IPS DF 6.9 (cell line): ENCODE data around the gene RING1.

Experiments
- DNase-seq: peaks from one replicate; pipeline ENCODE4 v3.0.0-alpha.2; 2013; ENCODE audit warnings: low read depth, low spot score
- H3K27ac ChIP-seq: one replicate; pipeline ENCODE4 v1.5.1; 2013; ENCODE audit warnings: low read length, control low read depth
- H3K27me3 ChIP-seq: 2 replicates; pipeline ENCODE4 v1.6.1; 2013; ENCODE audit warnings: mild to moderate bottlenecking, low read length; ENCODE audit not compliant: control insufficient read depth, insufficient read depth
- H3K36me3 ChIP-seq: 2 replicates; pipeline ENCODE4 v1.6.1; 2013; ENCODE audit warnings: low read length; ENCODE audit not compliant: control insufficient read depth, insufficient read depth
- H3K4me1 ChIP-seq: 2 replicates; pipeline ENCODE4 v1.6.1; 2013; ENCODE audit warnings: low read length; ENCODE audit not compliant: control insufficient read depth, insufficient read depth
- H3K4me3 ChIP-seq: 2 replicates; pipeline ENCODE4 v1.5.1; 2013; ENCODE audit warnings: mild to moderate bottlenecking, low read length
- H3K9me3 ChIP-seq: 2 replicates; pipeline ENCODE4 v1.6.1; 2013; ENCODE audit warnings: low read length, inconsistent platforms; ENCODE audit not compliant: control insufficient read depth, insufficient read depth
- WGBS: extraction: QIAGEN DNeasy Blood & Tissue Kit; methylation state at CpG from one replicate; pipeline ENCODE4 v1.1.7; 2013; ENCODE audit warnings: mixed read lengths, missing lambda C conversion rate; ENCODE audit not compliant: insufficient read length, insufficient coverage; 5-methylcytosine and 5-hydroxymethylcytosine counted together

RING1 gene

DNA sequence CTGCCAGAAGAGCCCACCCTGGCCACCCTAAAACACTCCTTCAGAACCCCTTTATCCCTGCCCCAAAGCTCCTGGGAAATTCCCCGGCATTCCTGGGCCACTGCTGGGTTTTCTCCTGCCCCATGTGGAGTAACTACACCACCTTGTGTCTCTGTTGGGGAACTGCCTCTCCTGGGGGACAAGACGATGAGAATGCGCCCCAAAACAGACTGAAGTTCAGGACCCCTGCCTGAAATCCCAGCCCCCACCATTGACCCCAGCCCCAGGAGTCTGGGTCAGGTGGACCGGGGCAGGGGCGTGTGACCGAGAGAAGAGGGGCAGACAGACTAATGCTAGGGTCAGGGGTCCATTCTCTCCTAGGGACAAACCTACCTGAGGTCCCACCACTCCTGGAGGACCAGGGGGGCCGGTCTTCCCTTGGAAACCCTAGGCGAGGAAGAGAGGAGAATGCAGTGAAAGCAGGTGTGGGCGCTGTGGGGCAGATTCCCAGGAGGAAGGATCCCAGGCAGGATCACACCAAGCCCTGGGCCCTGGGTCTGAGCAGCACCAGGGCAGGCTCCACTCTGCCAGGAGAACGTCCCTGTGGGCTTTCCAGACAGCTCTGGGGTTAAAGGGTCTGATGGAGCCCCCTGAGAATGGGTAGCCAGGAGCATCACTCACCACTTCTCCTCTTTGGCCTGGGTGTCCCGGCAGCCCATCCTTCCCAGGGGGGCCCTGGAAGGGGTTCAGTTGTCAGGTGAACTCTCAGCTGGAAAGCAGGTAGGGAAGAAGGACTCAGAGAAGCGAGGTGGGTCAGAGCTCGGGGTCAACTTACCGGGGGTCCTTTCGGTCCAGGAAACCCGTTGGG is 35.4 kb upstream of the RING1 start:
- no peak overlapping the region for H3K4me3 ChIP-seq
- no peaks in the 10 kb centered on the region; the same call in 1 of the 2 replicates for H3K4me1 ChIP-seq
- WGBS, result no CpG with 5 or more reads among the region's 16 CpGs
- H3K36me3 ChIP-seq, result no peaks in the 10 kb centered on the region
- H3K27ac ChIP-seq, result no peak overlapping the region
- no peaks in the 10 kb centered on the region for H3K27me3 ChIP-seq
- H3K9me3 ChIP-seq, result no peaks in the 10 kb centered on the region
- DNase-seq, result no peak

DNA sequence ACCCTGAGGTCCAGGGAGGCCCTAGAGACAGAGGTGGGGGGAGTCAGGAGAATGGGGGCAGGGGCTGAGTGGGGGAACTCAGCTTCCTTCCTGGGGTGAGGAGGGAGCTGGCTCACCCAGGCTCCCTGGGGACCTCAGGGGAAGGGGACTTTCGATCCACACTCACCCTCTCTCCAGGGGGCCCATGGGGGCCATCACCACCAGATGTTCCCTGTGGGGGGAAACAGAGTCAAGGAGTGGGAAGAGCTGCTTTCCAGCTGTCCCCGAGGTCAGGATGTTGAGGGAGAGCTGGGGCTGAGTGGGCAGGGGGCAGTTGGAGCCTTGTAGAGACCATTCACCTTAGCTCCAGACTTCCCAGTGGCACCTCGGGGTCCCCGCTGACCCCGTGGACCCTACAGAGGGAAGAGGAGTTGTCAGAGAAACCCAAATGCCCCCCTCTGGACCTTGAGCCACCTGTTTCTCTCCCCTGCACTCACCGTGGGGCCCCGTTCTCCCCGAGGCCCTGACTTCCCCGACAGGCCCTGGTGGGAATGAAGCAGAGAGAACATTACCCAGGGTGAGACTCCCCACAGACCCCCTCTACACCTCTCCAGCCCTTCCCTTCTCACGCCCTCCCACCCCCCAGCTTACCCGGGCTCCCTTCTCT is 34.6 kb upstream of the RING1 start:
- DNase-seq, result no peak
- H3K9me3 ChIP-seq, result no peaks in the 10 kb centered on the region
- H3K4me3 ChIP-seq, result no peak overlapping the region
- no peaks in the 10 kb centered on the region; the same call in 1 of the 2 replicates for H3K4me1 ChIP-seq
- H3K27me3 ChIP-seq, result no peaks in the 10 kb centered on the region
- no peaks in the 10 kb centered on the region for H3K36me3 ChIP-seq
- WGBS, result no CpG with 5 or more reads among the region's 11 CpGs
- H3K27ac ChIP-seq, result no peak overlapping the region

DNA sequence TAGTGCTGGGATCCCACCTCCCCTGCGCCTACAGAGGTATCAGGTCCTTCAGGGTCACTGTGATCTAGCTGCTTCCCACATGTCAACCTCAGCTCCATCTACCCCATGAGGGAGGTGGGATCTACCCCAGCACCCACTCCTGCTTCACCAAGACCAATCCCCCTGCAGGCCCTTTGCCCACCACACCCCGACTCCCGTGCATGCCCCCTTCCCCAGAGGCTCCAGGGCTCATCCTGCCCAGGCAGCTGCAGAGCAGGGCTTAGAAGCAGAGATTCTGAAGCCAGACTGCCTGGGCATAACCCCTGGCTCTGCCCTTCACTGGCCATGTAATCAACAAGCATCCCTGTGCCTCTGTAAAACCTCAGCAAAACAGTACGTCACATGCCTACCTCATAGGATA is 33.5 kb upstream of the RING1 start:
- Histone ChIP-seq H3K36me3 (no peaks in the 10 kb centered on the region), H3K9me3 (no peaks in the 10 kb centered on the region), H3K27ac (no peak overlapping the region), H3K4me3 (no peak overlapping the region), H3K4me1 (no peaks in the 10 kb centered on the region; the same call in 1 of the 2 replicates), H3K27me3 (no peaks in the 10 kb centered on the region)
- no CpG with 5 or more reads among the region's 4 CpGs for WGBS
- DNase-seq, result no peak

GRCh38 chr6:33175436-33176069 is 32.7 kb upstream of the RING1 start:
- H3K27ac ChIP-seq, result no peak overlapping the region
- no peaks in the 10 kb centered on the region; the same call in 1 of the 2 replicates for H3K4me1 ChIP-seq
- no peaks in the 10 kb centered on the region for H3K9me3 ChIP-seq
- no CpG with 5 or more reads among the region's 10 CpGs for WGBS
- no peaks in the 10 kb centered on the region for H3K27me3 ChIP-seq
- H3K36me3 ChIP-seq, result no peaks in the 10 kb centered on the region
- H3K4me3 ChIP-seq, result no peak overlapping the region
- DNase-seq, result no peak

- Histone ChIP-seq H3K27me3 (no peaks in the 10 kb centered on the region), H3K4me3 (no peak overlapping the region), H3K36me3 (no peaks in the 10 kb centered on the region), H3K4me1 (no peaks in the 10 kb centered on the region; the same call in 1 of the 2 replicates), H3K27ac (no peak overlapping the region), H3K9me3 (no peaks in the 10 kb centered on the region)
- DNase-seq, result no peak
- no CpG with 5 or more reads among the region's 7 CpGs for WGBS
These were observed 31.4 kb upstream of the RING1 start for GRCh38 chr6:33176906-33177305.

DNA sequence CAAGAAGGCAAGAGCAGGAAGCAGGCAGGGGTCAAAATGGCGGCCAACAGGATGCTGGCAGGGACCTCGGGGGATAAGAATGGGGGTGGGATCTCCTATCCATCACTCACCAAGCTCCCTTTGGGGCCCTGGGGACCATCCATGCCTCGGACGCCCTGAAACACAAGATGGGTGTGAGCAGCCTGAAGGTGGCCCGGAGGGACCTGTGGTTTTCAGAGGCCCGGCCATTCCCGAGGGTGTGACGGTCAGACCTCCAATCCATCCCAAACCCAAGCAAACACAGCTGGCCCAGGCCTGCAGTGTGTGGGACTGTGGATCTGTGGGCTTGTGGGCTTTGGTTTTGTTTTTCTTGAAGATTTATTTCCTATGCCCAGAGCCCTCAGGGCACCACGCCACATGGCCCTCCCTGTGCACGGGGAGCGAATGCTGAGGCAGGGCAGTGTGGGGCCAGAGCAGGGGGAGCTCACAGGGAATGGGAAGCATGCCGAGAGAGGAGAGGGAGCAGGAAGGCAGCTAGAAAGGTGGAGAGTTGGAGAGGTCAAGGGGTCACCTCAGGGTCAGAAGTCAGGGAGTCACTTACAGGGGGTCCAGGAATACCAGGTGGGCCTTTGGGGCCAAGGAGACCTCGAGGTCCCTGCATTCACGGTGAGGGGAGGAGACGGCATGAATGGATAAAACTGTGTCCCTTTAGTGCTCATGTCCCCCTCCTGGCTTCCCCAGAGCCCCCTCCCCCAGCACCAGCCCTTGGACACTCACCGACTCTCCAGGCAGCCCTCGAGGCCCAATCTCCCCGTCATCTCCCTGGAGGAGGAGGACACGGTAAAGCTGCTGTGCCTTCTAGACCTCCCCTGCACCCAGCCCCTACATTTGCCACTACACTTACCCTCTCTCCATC is 30.5 kb upstream of the RING1 start:
- H3K4me1 ChIP-seq, result no peaks in the 10 kb centered on the region; the same call in 1 of the 2 replicates
- no peaks in the 10 kb centered on the region for H3K36me3 ChIP-seq
- no peak for DNase-seq
- no peak overlapping the region for H3K4me3 ChIP-seq
- H3K27ac ChIP-seq, result no peak overlapping the region
- H3K9me3 ChIP-seq, result no peaks in the 10 kb centered on the region
- no CpG with 5 or more reads among the region's 19 CpGs for WGBS
- no peaks in the 10 kb centered on the region for H3K27me3 ChIP-seq

DNA sequence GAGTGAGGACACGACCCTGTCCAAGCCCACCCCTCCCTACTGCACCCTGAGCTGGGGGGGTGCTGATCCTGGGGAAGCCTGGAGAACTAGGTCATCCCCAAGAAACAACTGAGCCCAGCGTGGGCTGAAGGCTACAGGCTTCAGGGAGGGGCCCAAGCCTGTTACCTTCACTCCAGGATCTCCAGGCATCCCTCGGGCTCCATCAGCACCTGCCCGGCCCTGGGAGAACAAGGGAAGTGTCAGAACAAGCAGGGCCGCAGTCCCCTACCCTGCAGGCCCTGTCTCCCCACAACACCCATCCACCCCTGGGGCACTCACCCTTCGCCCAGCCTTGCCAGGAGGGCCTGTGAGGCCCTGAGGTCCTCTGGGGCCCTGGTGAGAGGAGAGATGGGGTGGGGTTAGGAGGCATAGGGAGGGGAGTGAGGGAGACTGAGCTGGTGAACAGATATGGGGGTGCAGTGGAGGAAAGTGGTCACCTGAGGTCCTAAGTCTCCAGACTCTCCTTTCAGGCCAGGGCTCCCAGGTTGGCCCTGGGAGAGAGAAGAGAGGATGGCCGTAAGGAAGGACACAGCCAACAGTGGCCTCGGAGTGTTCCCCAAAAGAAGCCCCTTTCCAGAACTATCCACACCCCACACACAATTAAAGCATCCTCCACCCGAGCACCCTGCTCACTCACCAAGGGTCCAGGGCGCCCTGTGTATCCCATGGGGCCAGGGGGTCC is 29.4 kb upstream of the RING1 start:
- no peak for DNase-seq
- Histone ChIP-seq H3K27ac (no peak overlapping the region), H3K9me3 (no peaks in the 10 kb centered on the region), H3K36me3 (no peaks in the 10 kb centered on the region), H3K4me1 (no peaks in the 10 kb centered on the region), H3K27me3 (no peaks in the 10 kb centered on the region), H3K4me3 (no peak overlapping the region)
- WGBS, result no CpG with 5 or more reads among the region's 10 CpGs

GRCh38 chr6:33181141-33181540 is 27.2 kb upstream of the RING1 start:
- DNase-seq, result no peak
- H3K4me3 ChIP-seq, result no peak overlapping the region
- H3K9me3 ChIP-seq, result no peaks in the 10 kb centered on the region
- no peaks in the 10 kb centered on the region for H3K36me3 ChIP-seq
- H3K27ac ChIP-seq, result no peak overlapping the region
- no CpG with 5 or more reads among the region's 7 CpGs for WGBS
- no peaks in the 10 kb centered on the region for H3K27me3 ChIP-seq
- H3K4me1 ChIP-seq, result 0 out of 2 replicates have a peak, but pooled peaks cover 2% of the 10 kb centered on the region

DNA sequence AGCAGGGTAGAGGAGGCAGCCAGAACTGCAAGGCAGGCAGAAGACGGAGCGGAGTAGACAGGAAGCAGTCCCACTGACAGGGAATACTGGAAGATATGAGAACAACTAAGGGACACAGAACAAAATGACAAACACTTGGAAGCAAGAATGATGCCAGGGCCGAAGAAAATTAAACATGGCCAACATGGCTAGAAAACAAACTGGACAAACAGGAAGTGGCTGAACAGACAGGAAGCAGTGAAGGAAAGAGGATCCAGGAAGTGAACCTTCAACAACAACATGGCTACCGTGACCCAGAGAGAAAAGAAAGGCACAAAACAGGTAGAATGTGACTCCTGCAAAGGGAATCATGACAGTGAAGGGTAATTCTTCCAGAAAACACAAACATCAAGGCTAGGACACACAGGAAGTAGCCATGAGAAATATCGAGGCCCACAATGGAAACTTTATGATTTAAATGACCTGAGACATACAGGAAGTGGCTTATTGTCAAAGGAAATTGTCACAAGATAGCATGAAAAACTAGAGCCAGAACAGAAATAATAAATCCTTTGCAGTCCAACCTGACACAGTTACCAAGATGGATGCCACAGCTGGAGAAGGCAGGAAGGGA is 25.1 kb upstream of the RING1 start:
- H3K4me3 ChIP-seq, result no peak overlapping the region
- no CpG with 5 or more reads among the region's 5 CpGs for WGBS

More for the DNA sequence above, 25.1 kb upstream of the RING1 start:
- no peak for DNase-seq
- Histone ChIP-seq H3K27ac (no peak overlapping the region), H3K27me3 (no peaks in the 10 kb centered on the region), H3K4me1 (0 out of 2 replicates have a peak, but pooled peaks cover 2% of the 10 kb centered on the region), H3K36me3 (no peaks in the 10 kb centered on the region), H3K9me3 (no peaks in the 10 kb centered on the region)
